Measurements from ENCODE around the gene DNALI1.

The DNALI1 gene

DNA sequence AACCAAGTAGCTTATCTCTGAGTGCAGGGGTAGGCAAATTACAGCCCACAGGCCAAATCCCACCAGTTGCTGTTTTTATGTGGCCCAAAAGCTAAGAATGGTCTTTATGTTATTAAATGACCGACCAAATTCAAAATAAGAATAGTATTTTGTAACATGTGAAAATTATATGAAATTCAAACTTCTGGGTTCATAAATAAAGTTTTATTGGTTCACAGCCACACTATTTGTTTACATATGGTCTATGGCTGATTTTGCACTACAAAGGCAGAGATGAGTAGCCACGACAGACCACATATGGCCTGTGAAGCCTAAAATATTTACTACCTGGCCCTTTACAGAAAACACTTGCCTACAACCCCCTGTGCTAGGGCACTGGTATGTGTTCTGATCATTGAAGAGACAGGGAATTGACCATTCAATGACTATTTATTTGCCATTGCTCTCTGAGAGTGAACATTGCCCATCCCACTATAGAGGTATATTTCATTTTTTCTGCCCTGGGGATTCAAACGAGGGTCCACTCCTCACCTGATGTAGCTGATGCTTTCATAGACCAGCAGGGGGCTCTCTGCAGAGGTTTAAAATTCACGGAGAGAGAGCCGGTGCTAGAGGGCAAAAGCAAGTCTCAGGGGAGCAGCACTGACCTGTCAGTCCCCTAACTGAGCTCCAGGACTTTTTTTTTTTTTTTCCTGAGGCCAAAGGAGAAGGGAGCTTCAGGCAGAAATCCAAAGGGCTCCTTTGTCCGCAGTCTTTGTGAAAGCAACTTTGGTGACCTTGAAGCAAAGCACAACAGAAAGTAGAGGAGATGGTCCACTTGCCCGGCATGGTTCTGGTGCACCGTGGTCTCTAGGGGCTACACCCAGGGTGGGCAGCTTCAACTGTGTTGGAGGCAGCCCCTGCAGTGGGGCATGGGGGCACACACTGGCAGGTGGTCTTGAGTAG, 46.3 kb downstream of the DNALI1 start:
- H3K27ac Mint-ChIP-seq: no peak overlapping the region
- peak; percentile 76 to 77 for ATAC-seq (replicated peaks)
- H3K4me3 Mint-ChIP-seq: peak overlapping the region in 1 of 2 donors; percentile 63
- peaks cover 6 to 7% of the 10 kb centered on the region in 2 donors for H3K4me1 Mint-ChIP-seq
- H3K9me3 Mint-ChIP-seq: no peaks in the 10 kb centered on the region
- H3K36me3 Mint-ChIP-seq: no peaks in the 10 kb centered on the region
- peak; percentile 25 for DNase-seq
- H3K27me3 Mint-ChIP-seq: peaks cover 19 to 22% of the 10 kb centered on the region in 2 donors

GRCh38 chr1:37605061-37605650, 48.4 kb downstream of the DNALI1 start:
- Mint-ChIP-seq H3K4me3 (no peak overlapping the region), H3K9me3 (no peaks in the 10 kb centered on the region), H3K27ac (no peak overlapping the region), H3K36me3 (no peaks in the 10 kb centered on the region), H3K4me1 (peaks cover 6 to 7% of the 10 kb centered on the region in 2 donors), H3K27me3 (peaks cover 19 to 22% of the 10 kb centered on the region in 2 donors)
- DNase-seq: no peak
- no peak for ATAC-seq (replicated peaks)

GRCh38 chr1:37605806-37606474, 49.2 kb downstream of the DNALI1 start:
- DNase-seq: no peak

GRCh38 chr1:37606481-37607263, 49.9 kb downstream of the DNALI1 start:
- H3K9me3 Mint-ChIP-seq: no peaks in the 10 kb centered on the region
- peaks cover 6 to 7% of the 10 kb centered on the region in 2 donors for H3K4me1 Mint-ChIP-seq
- no peak overlapping the region for H3K27ac Mint-ChIP-seq
- DNase-seq (no peak), ATAC-seq (replicated peaks) (no peak)
- no peaks in the 10 kb centered on the region for H3K36me3 Mint-ChIP-seq
- H3K4me3 Mint-ChIP-seq: no peak overlapping the region
- peaks cover 19 to 22% of the 10 kb centered on the region in 2 donors for H3K27me3 Mint-ChIP-seq

More at GRCh38 chr1:37605806-37606474, 49.2 kb downstream of the DNALI1 start:
- Mint-ChIP-seq H3K4me3 (no peak overlapping the region), H3K4me1 (peaks cover 6 to 7% of the 10 kb centered on the region in 2 donors), H3K27ac (peak overlapping the region; percentile 73), H3K27me3 (peaks cover 19 to 22% of the 10 kb centered on the region in 2 donors), H3K9me3 (no peaks in the 10 kb centered on the region), H3K36me3 (no peaks in the 10 kb centered on the region)
- ATAC-seq (replicated peaks): no peak

GRCh38 chr1:37609002-37609401, 52.3 kb downstream of the DNALI1 start:
- Mint-ChIP-seq H3K4me1 (no peaks in the 10 kb centered on the region), H3K36me3 (no peaks in the 10 kb centered on the region), H3K27me3 (peaks cover 29 to 35% of the 10 kb centered on the region in 2 donors), H3K27ac (no peak overlapping the region), H3K4me3 (no peak overlapping the region), H3K9me3 (no peaks in the 10 kb centered on the region)
- no peak for DNase-seq
- no peak for ATAC-seq (replicated peaks)

GRCh38 chr1:37609994-37610393, 53.3 kb downstream of the DNALI1 start:
- Mint-ChIP-seq H3K9me3 (no peaks in the 10 kb centered on the region), H3K4me1 (no peaks in the 10 kb centered on the region), H3K4me3 (no peak overlapping the region), H3K36me3 (no peaks in the 10 kb centered on the region), H3K27me3 (peaks cover 25 to 30% of the 10 kb centered on the region in 2 donors), H3K27ac (no peak overlapping the region)
- no peak for DNase-seq
- no peak for ATAC-seq (replicated peaks)

DNA sequence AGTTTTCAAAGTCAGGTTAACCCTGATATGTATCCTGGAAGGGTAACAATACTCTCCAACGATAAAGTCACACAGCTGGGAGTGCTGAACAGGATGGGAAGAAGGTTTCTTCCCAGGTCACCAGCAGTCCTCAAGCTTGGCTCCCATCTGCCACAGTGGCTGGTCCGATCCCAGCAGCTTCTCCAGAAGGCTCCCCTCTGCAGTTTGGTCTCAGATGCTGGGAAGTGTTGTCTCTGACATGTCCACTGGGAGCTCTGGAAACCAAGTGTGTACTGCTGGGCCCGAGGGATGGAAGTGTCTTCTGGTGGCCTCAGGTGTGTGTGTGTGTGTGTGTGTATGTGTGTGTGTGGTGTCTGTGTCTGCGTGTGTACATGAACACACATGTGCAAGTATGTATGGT, 55.4 kb downstream of the DNALI1 start:
- no peaks in the 10 kb centered on the region for H3K9me3 Mint-ChIP-seq
- DNase-seq (no peak), ATAC-seq (replicated peaks) (no peak)
- H3K4me3 Mint-ChIP-seq: no peak overlapping the region
- no peak overlapping the region for H3K27ac Mint-ChIP-seq
- H3K4me1 Mint-ChIP-seq: no peaks in the 10 kb centered on the region
- H3K36me3 Mint-ChIP-seq: no peaks in the 10 kb centered on the region
- peaks cover 38 to 42% of the 10 kb centered on the region in 2 donors for H3K27me3 Mint-ChIP-seq

DNA sequence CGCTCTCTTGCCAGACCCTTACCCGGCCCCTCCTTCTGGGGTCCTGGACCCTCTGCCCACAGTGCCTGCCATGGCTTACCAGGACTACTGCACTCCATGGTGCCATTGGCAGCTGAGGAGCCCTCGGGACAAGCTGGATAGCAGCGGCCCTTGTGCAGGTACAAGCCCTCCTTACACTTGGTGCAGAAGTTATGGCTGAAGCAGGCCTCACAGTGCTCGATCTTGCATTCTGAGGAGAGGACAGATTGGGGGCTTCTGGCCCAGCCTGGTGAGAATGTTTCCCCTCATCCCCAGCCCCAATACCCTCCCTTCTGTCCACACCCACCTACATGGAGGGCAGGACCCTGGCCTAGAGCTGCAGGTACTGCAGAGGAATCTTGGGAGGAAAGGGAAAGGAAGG, 57.4 kb downstream of the DNALI1 start:
- Mint-ChIP-seq H3K36me3 (no peaks in the 10 kb centered on the region), H3K4me1 (no peaks in the 10 kb centered on the region), H3K27me3 (peaks cover 51 to 56% of the 10 kb centered on the region in 2 donors), H3K27ac (no peak overlapping the region), H3K4me3 (no peak overlapping the region), H3K9me3 (no peaks in the 10 kb centered on the region)
- DNase-seq (no peak), ATAC-seq (replicated peaks) (no peak)

DNA sequence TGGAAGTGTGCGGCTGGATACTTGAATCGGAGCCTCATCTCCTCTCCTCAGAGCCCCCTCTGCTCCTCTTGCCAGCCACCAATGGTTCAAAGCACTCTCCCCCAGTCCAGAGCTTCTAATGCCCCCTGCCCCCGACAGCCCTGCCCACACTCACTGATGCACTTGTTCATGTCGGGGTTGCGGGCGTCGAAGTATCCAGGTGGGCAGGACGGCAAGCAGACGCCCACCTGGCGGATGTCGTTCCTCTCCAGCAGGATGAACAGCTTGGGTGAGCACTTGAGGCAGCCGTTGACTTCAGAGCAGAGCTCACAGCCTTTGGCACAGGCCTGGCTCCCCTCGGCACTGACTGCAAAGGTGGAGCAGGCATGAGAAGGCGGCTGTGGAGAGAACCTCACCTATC, 59.6 kb downstream of the DNALI1 start:
- Mint-ChIP-seq H3K9me3 (no peaks in the 10 kb centered on the region), H3K27ac (no peak overlapping the region), H3K27me3 (peaks cover 54 to 60% of the 10 kb centered on the region in 2 donors), H3K36me3 (no peaks in the 10 kb centered on the region), H3K4me1 (no peaks in the 10 kb centered on the region), H3K4me3 (no peak overlapping the region)
- no peak for DNase-seq
- no peak for ATAC-seq (replicated peaks)

All from stimulated activated naive B cell treated with anti-CD40 and anti-IgM and Interleukin-4, amounts not matched to agents 10 μg/mL and 1 μg/mL and 100 μg/mL, for 72 hours (primary cell).